Osteocyte (in vitro differentiated cells): Measurements from ENCODE around the gene CCN5. TPM values are rescaled to one million over a fixed set of nuclear protein-coding genes. Genes with fewer than 3 reads are reported as not detected.

ENCODE experiments used
- DNase-seq: peaks from one replicate; pipeline ENCODE4 v3.0.0; 2021; ENCODE audit warnings: mixed read lengths; ENCODE audit not compliant: unreplicated experiment; ENCODE audit errors: extremely low spot score
- H3K27ac Mint-ChIP-seq: one replicate; pipeline ENCODE4 v1.8.0; 2021; ENCODE audit warnings: mild to moderate bottlenecking, mixed read lengths; ENCODE audit not compliant: unreplicated experiment
- H3K27me3 Mint-ChIP-seq: one replicate; pipeline ENCODE4 v1.8.0; 2021; ENCODE audit warnings: mixed read lengths; ENCODE audit not compliant: unreplicated experiment
- H3K36me3 Mint-ChIP-seq: one replicate; pipeline ENCODE4 v1.8.0; 2021; ENCODE audit warnings: mixed read lengths; ENCODE audit not compliant: unreplicated experiment
- H3K4me1 Mint-ChIP-seq: one replicate; pipeline ENCODE4 v1.8.0; 2021; ENCODE audit warnings: mixed read lengths; ENCODE audit not compliant: unreplicated experiment
- H3K4me3 Mint-ChIP-seq: one replicate; pipeline ENCODE4 v1.8.0; 2021; ENCODE audit warnings: mild to moderate bottlenecking, moderate library complexity, mixed read lengths; ENCODE audit not compliant: unreplicated experiment
- H3K9me3 Mint-ChIP-seq: one replicate; pipeline ENCODE4 v1.8.0; 2021; ENCODE audit warnings: mixed read lengths; ENCODE audit not compliant: unreplicated experiment
- total RNA-seq: library from RNA; stranded (reverse); gene quantifications from 2 replicates; pipeline ENCODE4 v1.2.1, GENCODE V29; 2021
- TF ChIP-seq, protein P1 (sequence below): fragments of 200-600 bp; sonication (generic); IDR thresholded peaks from 2 replicates; pipeline ENCODE4 v1.5.0; 2021; ENCODE audit warnings: antibody characterized with exemption, mild to moderate bottlenecking, moderate library complexity

CCN5 gene
- total RNA-seq, 1 donor from 2014 or later = 18.2 TPM

DNA sequence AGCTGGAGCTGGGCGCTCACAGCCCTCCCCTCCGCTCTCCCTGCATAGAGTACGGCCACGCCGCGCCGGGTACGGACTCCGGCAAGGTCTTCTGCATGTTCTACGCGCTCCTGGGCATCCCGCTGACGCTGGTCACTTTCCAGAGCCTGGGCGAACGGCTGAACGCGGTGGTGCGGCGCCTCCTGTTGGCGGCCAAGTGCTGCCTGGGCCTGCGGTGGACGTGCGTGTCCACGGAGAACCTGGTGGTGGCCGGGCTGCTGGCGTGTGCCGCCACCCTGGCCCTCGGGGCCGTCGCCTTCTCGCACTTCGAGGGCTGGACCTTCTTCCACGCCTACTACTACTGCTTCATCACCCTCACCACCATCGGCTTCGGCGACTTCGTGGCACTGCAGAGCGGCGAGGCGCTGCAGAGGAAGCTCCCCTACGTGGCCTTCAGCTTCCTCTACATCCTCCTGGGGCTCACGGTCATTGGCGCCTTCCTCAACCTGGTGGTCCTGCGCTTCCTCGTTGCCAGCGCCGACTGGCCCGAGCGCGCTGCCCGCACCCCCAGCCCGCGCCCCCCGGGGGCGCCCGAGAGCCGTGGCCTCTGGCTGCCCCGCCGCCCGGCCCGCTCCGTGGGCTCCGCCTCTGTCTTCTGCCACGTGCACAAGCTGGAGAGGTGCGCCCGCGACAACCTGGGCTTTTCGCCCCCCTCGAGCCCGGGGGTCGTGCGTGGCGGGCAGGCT, 35.1 kb downstream of the CCN5 start:
- Mint-ChIP-seq H3K36me3 (no peaks in the 10 kb centered on the region), H3K27me3 (peaks cover 3% of the 10 kb centered on the region), H3K9me3 (no peaks in the 10 kb centered on the region), H3K4me3 (no peak overlapping the region), H3K27ac (no peak overlapping the region), H3K4me1 (peaks cover 19% of the 10 kb centered on the region)
- TF ChIP-seq, protein P1, sequence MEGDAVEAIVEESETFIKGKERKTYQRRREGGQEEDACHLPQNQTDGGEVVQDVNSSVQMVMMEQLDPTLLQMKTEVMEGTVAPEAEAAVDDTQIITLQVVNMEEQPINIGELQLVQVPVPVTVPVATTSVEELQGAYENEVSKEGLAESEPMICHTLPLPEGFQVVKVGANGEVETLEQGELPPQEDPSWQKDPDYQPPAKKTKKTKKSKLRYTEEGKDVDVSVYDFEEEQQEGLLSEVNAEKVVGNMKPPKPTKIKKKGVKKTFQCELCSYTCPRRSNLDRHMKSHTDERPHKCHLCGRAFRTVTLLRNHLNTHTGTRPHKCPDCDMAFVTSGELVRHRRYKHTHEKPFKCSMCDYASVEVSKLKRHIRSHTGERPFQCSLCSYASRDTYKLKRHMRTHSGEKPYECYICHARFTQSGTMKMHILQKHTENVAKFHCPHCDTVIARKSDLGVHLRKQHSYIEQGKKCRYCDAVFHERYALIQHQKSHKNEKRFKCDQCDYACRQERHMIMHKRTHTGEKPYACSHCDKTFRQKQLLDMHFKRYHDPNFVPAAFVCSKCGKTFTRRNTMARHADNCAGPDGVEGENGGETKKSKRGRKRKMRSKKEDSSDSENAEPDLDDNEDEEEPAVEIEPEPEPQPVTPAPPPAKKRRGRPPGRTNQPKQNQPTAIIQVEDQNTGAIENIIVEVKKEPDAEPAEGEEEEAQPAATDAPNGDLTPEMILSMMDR = no peak
- no peak for DNase-seq

DNA sequence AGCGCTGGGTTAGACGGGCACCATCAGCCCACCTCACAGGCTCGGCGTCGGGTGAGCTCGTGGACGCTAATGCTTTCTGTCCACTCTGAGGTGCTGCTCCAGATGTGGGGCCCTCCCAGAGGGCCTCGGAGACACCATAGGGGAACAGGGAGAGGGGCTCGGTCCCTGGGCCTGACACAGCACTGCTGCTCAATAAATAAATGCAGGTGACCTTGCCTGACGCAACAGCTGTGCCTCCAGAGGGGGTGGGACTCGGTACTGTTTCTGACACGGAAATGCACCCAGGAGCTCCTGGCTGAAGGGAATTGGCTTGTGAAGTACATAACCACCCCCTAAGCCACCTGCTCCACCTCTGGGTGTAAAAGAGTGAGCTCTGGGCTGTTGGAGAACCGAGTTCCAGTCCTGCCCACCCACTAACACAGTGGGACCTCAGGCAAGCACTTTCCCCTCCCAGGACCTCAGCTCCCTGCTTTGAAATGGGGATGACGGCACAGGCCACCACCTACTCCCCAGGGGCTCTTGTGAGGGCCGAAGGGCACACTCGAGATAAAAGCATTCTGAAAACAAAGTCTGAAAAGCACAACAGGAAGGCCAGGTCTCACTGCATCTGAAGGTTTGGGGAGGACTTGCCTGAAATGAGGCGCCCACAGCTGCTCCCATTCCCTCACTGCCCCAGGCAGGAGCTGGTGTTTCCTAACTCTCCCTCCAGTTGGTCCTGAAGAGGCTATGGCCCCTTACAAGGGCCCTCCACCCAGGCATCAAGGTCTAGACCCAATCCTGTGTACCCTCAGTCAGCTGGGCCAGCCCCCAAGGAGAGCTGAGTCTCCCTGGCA, 37.1 kb downstream of the CCN5 start:
- Mint-ChIP-seq H3K27ac (no peak overlapping the region), H3K36me3 (no peaks in the 10 kb centered on the region), H3K4me1 (peaks cover 7% of the 10 kb centered on the region), H3K4me3 (no peak overlapping the region), H3K27me3 (peaks cover 5% of the 10 kb centered on the region), H3K9me3 (no peaks in the 10 kb centered on the region)
- TF ChIP-seq, protein P1 = no peak
- DNase-seq = no peak

DNA sequence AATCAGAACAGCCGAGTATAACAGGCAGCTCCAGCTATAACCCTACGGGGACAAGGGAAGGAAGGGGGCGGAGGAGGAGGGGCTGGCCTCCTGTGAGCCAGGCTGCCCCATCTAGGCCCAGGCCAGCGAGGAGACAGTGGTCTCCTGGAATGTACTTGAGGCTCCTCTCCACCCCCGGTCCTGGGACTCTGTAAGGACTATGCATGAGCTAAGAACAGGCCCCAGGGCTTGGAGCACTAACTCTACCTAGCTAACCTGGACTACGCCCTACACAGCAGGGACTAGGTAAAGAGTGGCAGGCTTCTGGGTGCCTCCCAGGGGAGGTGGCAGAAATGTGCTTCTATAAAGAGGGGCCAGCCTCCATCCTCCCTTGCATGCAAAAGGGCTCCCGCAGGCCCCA, 39.4 kb downstream of the CCN5 start:
- Mint-ChIP-seq H3K27me3 (peaks cover 17% of the 10 kb centered on the region), H3K4me1 (no peaks in the 10 kb centered on the region), H3K9me3 (no peaks in the 10 kb centered on the region), H3K27ac (no peak overlapping the region), H3K4me3 (no peak overlapping the region), H3K36me3 (no peaks in the 10 kb centered on the region)
- DNase-seq = no peak
- TF ChIP-seq, protein P1 = no peak

DNA sequence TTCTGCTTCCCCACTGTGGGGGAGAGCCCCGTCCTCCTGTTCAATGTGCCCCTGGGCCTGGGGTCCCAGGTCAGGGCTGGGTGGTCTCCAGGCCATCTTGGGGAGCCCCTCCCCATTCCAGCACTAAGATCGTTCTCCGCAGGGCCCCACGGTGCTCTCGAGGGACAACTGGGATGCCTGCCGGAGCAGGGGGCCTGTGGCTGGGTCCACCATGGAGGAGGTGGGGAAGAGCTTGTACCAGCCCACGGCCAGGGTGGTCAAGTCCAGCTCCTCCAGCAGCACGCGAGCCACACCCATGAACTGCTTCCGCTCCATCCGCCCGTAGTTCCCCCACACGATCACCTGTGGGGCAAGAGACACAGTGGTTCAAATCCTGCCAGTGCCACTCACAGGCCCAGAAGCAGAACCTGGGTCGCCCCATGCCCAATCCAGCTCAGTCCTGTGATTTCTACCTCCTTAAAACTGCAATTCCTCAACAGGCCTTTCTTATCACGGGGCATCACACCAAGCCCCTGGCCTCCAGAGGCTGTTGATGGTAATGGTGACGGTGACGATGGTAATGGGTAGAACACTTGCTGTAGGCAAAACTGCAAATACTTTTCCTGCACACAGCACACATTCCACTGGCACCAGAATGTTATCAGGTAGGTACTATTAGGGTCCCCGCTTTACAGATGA, 41.0 kb downstream of the CCN5 start:
- H3K4me3 Mint-ChIP-seq = no peak overlapping the region
- H3K27ac Mint-ChIP-seq = no peak overlapping the region
- H3K27me3 Mint-ChIP-seq = peaks cover 26% of the 10 kb centered on the region
- H3K4me1 Mint-ChIP-seq = no peaks in the 10 kb centered on the region
- no peak for DNase-seq
- TF ChIP-seq, protein P1 = no peak
- no peaks in the 10 kb centered on the region for H3K36me3 Mint-ChIP-seq
- H3K9me3 Mint-ChIP-seq = no peaks in the 10 kb centered on the region

DNA sequence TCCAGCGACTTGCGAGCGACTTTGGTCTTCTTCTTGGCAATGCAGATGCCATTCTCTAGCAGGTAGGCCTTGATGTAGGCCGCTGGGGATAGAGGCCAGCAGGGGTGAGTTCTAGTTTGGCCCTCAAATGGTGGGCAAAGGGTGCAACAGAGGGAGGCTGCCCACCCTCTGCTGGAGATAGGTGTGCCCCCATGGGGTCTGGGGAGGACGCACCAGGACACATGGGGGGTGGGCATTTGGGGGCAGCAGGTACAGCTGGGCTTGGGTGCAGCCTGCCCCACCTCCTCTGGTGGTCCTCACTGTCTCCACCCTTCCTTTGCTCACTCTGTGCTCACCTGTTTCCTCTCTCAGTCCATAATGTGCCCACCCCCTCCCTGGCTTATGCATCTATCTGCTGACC, 41.8 kb downstream of the CCN5 start:
- no peaks in the 10 kb centered on the region for H3K36me3 Mint-ChIP-seq
- H3K27me3 Mint-ChIP-seq = peaks cover 26% of the 10 kb centered on the region
- no peak overlapping the region for H3K27ac Mint-ChIP-seq
- H3K4me3 Mint-ChIP-seq = no peak overlapping the region
- DNase-seq = no peak
- no peaks in the 10 kb centered on the region for H3K9me3 Mint-ChIP-seq
- TF ChIP-seq, protein P1 = no peak
- no peaks in the 10 kb centered on the region for H3K4me1 Mint-ChIP-seq
